ENCODE results near the gene ARSG. TPM values are rescaled to one million over a fixed set of nuclear protein-coding genes. Genes with fewer than 3 reads are reported as not detected.
A peak's percentile ranks its signal among the peaks of the same experiment; 100 is the strongest.
"Not testable (repeated sequence)": the region's sequence is repeated elsewhere in the genome, so short reads cannot be mapped to it uniquely, and the experiment has no call there.

Gene ARSG
- total and polyA plus RNA-seq, 2 of the 13 experiments (the other 11 are each of a cell fraction or from before 2014, with no cell fraction given): 3.7 to 15.2 TPM

DNA sequence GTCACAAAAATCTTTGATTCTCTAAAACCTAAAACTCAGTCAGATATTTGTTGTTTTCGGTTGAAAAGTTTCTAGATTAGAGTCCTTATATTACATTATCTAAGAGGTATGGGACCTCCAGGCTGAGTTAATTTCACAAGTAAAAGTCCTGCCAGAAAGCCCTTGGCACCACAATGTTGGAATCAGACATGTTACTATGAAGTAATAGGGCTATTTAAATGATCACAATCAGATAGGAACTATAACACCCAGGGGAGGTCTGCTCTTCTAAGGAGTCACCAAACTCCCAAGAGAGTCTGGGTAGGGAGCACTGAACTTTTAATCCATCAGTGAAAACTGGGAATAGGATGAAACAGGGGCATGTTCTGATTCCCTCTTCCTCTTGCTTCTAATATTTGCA lies 111.8 kb downstream of the ARSG start (continued):
- no peak for TF ChIP-seq GATAD2A (CRISPR knock-in tag; IDR thresholded peaks at IDR 0.05)

DNA sequence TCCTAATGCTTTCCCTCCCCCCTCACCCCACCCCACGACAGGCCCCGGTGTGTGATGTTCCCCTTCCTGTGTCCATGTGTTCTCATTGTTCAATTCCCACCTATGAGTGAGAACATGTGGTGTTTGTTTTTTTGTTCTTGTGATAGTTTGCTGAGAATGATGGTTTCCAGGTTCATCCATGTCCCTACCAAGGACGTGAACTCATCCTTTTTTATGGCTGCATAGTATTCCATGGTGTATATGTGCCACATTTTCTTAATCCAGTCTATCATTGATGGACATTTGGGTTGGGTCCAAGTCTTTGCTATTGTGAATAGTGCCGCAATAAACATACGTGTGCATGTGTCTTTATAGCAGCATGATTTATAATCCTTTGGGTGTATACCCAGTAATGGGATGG lies 112.5 kb downstream of the ARSG start:
- not testable (repeated sequence) for ATAC-seq; BruUV-seq (replicated peaks)
- WGBS (ENCODE audit: low lambda C conversion rate): 91% methylated on average over 5 of the region's 5 CpGs

GRCh38 chr17:68407656-68408055 lies 116.4 kb downstream of the ARSG start:
- CTCF ChIA-PET (ENCODE audit: low intra/inter-chr PET ratio, low total read pairs); H3K9ac ChIP-seq (ENCODE audit: insufficient read depth, low read depth, low read length); intact Hi-C loops (cut with micrococcal nuclease; ENCODE audit: unreplicated experiment); H3K79me2 ChIP-seq (ENCODE audit: insufficient read depth, low read length); in situ Hi-C loops (cut with HindIII; ENCODE audit: extremely low pct_ligation_motif_present, low pct_unique_long_range_greater_than_20kb); DNase-seq (ENCODE audit: low spot score); H3K36me3 ChIP-seq (replicated peaks in 1 of 2; ENCODE audit: control insufficient read depth in 1 of 2, insufficient read depth in 2 of 2, low read length in 2 of 2); H2AFZ ChIP-seq (ENCODE audit: low read length); H4K20me1 ChIP-seq (ENCODE audit: insufficient read depth, low read length); POLR2A ChIA-PET; FAIRE-seq; H3K9me3 ChIP-seq (ENCODE audit: low read length); H3K4me1 ChIP-seq (ENCODE audit: insufficient read depth, low read length); H3K4me3 ChIP-seq (replicated peaks in 1 of 3; ENCODE audit: insufficient read depth in 1 of 3, low read depth in 2 of 3, low read length in 3 of 3); ATAC-seq; H3K27me3 ChIP-seq (ENCODE audit: control insufficient read depth in 1 of 2, insufficient read depth in 2 of 2, low read length in 2 of 2); H3K27ac ChIP-seq (ENCODE audit: extremely low read length, insufficient read depth, low read length); H3K4me2 ChIP-seq (ENCODE audit: low read depth, low read length); BruUV-seq (replicated peaks): not testable (repeated sequence)
- WGBS (ENCODE audit: low lambda C conversion rate): 50% methylated on average over 1 of the region's 1 CpG

More for the DNA sequence above, 112.5 kb downstream of the ARSG start:
- H3K27me3 ChIP-seq (ENCODE audit: control insufficient read depth in 1 of 2, insufficient read depth in 2 of 2, low read length in 2 of 2); POLR2A ChIA-PET; H4K20me1 ChIP-seq (ENCODE audit: insufficient read depth, low read length); H3K9ac ChIP-seq (ENCODE audit: insufficient read depth, low read depth, low read length); intact Hi-C loops (cut with micrococcal nuclease; ENCODE audit: unreplicated experiment); H3K79me2 ChIP-seq (ENCODE audit: insufficient read depth, low read length); H3K36me3 ChIP-seq (replicated peaks in 1 of 2; ENCODE audit: control insufficient read depth in 1 of 2, insufficient read depth in 2 of 2, low read length in 2 of 2); H2AFZ ChIP-seq (ENCODE audit: low read length); H3K4me2 ChIP-seq (ENCODE audit: low read depth, low read length); H3K4me3 ChIP-seq (replicated peaks in 1 of 3; ENCODE audit: insufficient read depth in 1 of 3, low read depth in 2 of 3, low read length in 3 of 3); H3K9me3 ChIP-seq (ENCODE audit: low read length); DNase-seq (ENCODE audit: low spot score); in situ Hi-C loops (cut with HindIII; ENCODE audit: extremely low pct_ligation_motif_present, low pct_unique_long_range_greater_than_20kb); CTCF ChIA-PET (ENCODE audit: low intra/inter-chr PET ratio, low total read pairs); FAIRE-seq; H3K27ac ChIP-seq (ENCODE audit: extremely low read length, insufficient read depth, low read length): not testable (repeated sequence)
- peaks cover 27% of the 10 kb centered on the region for H3K4me1 ChIP-seq (ENCODE audit: insufficient read depth, low read length)
- TF ChIP-seq MNT (IDR thresholded peaks at IDR 0.05): peak; percentile 38; the same call in 1 of the 2 replicates
